GM10847 (cell line): ENCODE results near the gene CLDN22.

Experiments
- POLR2A ChIP-seq: IDR thresholded peaks from 2 replicates; pipeline ENCODE4 v1.6.1; 2011; ENCODE audit not compliant: insufficient read length; ENCODE audit errors: extremely low read depth

Gene CLDN22

DNA sequence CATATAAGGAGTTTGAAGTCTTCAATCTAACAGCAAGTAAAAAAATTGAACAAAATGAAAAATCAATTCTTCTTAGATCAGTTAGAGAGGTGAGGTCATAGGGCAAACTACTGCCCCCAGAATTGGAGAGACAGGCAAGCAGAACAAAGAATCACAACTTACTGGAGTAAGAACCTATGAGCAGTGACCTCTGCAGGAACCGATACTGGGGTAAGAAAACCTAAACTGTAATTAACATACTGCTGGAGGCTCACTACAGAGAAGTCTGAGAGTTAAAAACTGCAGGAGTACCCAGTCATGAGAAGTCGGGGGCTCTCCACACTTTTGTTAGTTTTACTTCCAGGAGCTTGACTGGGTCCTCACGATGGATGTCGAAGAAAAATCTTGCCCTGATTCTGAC is 16.0 kb downstream of the CLDN22 start:
- no peak for TF ChIP-seq POLR2A

DNA sequence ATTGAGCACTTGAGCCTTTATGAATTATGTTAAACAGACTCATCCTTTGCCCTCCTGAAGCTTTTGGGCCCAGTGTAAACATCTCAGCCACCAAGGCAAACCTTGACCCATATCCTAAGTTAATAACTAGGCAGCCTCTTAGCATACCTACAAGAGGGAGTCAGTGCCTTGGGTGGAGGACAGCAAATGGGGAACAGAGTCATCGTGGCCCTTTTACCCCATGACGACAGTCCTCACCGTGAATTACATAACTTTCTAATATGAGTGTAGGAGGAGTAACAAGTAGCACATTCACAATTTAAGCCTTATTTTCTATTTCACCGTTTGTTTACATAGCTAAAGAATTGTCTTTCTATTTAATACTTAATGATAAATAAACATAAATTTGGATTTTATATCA is 16.8 kb downstream of the CLDN22 start:
- TF ChIP-seq POLR2A = no peak

DNA sequence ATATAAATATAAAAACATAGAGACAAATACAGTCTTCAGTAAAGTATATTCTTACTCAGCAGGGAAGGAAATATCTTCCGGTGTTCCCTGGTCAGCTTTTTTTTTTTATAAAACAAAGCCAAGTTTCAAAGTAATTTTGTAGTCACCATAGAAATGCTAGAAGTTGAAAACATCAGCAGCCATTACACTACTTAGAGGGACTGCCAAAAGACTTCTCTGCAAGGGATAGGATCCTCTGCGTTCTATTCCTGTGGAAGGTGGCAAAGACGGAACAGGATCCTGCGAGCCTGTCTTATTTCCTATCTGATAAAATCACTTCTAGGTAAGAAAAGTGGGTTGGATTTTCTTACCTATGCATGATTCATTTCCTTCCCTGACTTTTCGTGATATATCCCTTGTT is 19.4 kb downstream of the CLDN22 start:
- no peak for TF ChIP-seq POLR2A

DNA sequence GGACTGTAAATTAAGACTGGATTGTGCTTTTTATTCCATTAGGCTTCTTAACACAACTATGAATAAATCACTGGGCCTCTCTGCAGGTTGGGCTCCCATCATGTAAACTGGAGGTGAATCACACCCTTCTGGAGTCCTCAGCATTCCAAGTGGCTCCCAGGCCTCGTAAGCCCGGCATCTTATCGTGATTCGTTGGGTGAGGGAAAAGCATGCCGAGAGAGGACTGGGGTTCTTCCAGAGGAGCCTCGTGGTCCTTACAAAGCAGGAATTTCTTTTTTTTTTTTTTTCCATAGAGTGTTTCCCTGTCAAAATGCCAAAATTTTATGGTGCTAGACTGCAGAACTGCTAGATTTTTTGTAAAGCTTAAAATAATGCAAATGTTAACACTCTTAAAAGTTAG is 20.0 kb downstream of the CLDN22 start:
- no peak for TF ChIP-seq POLR2A

DNA sequence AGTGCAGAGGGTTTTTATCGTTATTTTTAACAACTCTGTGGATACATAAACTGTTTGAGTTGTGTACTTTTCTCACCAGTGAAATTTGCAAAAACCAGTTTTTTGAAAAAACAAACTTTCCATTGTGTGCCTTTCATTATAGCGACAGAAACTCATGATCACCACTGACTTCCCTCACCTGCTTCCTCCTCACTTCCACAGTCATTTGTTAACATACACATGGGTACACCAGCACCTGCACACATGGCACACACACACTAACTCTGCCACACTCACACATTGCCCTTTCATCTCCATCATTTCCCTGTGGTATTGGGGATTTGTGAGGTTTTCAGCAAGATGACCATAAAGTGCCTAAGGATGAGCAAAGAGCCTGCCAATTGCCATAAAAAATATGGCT is 20.6 kb downstream of the CLDN22 start:
- TF ChIP-seq POLR2A = no peak

DNA sequence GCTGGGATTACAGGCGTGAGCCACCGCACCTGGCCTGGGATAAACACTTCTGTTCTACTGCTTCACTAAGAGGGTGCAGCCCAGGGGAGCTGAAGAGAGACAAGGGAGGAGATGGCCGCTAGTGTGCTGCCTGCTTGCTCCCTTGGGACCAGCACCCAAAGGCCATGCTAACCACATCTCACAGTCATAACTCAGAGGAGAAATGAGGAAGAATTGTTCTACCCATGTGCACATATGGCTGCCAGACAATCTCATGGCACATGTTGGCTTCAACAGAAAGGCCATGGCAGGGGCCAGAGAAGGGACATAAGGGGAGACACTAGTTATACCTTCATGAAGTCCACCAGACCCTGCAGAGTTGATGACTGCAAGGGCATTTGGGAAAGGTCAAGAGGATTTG is 22.4 kb downstream of the CLDN22 start:
- no peak for TF ChIP-seq POLR2A

DNA sequence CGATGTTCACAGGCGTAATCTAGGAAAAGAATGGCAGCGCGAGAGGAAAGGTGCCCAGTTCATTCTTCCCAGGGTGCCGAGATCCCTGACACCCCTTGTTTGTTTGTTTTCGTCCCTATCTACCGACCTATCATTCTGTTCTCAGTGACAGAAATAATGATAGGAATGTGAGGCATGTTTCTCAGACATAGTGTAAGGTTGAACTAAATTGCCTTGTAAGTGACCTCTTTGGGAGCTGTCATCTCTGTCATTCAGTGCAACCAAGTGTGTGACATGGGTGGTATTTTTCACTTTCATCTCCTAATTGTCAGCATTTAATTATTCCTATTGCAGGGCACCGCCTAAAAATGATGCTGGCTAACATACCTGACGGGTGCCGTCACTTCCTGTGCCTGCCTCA is 24.4 kb downstream of the CLDN22 start:
- no peak for TF ChIP-seq POLR2A

DNA sequence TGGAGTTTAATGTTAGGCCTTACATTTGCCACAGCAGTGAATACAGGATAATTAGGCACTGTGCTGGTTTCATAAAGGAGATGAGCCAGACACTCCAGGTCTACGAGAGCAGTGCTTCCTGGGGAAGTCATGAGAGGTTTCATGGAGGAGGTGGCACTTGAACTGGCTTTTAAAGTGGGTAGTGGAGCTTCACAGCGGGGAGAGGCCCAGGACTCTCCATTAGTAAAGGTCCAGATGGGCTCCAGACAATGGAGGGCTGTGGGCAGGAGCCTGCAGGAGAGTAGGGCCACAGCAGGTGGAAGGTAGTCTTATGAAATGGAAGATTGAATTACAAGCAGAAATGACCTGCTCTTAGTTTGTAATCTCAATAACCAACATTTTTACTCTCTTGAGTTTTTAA is 29.0 kb downstream of the CLDN22 start:
- no peak for TF ChIP-seq POLR2A

DNA sequence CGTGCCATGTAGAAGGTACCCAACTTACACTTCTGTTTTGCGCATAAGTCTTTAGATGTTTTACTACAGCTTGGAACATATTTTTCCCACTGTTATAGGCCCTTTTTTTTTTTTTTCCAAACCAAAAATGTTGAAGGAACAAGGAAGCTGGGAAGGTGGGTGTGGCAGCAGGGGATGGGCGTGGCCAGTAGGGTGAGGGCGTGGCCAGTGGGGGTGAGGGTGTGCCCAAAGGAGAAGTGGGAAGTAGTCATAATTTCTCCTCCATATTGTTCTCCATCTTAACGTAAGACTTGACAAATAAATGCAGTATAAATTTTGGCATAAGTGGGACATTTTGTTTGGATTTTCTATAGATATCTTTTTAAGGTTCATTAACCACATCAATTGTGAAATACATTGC is 30.4 kb downstream of the CLDN22 start:
- TF ChIP-seq POLR2A = no peak

DNA sequence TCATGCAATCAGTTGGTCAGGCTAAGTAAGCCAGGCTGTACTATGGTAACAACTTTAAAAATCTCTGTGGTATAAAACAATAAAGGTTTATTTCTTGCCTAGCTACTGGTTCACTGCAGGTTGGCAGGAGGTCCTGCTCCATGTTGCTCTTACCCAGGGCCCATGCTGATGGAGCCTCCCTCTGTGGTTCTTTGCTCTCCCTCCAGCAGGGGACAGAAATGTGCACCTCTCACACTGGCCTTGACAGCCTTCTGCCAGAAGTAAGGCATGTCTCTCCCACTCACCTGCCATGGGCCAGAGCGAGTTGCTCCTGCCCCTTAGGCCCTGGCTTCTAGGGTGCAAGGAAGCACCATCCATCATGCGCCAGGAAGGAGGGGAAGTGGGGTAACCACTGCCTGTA is 31.1 kb downstream of the CLDN22 start:
- no peak for TF ChIP-seq POLR2A

DNA sequence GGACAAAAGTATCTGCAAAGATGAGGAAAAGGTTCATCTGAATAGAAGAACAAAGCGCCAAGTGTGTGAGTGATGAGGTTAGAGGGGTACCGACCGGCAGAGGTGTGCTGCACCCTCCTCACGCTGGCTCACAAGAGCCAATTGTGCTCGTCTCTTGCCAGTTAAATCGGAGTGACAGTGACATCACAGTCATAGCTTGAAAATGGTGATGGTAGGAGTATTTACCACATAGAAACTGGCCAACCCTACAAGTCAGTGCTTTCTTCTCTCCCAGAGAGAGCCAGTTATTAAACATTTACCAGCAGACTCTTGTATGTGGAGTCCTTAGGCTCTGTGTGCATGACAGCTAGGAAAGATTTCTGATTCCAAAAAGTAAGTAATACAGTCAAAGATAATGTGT is 32.4 kb downstream of the CLDN22 start:
- no peak for TF ChIP-seq POLR2A

DNA sequence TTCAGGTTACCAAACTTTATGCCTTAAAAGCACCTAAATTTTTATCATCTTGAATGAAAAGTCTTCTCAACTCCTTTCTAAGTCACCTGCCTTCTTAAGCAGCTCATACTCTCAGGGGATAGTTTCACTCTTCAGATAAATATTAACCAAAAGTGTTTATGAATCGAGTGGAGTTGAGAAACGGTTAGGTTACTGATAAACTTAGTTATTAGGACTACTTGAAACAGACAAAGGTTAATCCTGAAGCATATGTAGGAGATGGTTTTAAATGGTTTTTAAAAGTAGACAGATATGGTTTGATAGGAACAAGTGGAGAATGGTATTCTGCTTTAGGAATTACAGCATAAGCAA is 32.8 kb downstream of the CLDN22 start:
- TF ChIP-seq POLR2A = no peak

DNA sequence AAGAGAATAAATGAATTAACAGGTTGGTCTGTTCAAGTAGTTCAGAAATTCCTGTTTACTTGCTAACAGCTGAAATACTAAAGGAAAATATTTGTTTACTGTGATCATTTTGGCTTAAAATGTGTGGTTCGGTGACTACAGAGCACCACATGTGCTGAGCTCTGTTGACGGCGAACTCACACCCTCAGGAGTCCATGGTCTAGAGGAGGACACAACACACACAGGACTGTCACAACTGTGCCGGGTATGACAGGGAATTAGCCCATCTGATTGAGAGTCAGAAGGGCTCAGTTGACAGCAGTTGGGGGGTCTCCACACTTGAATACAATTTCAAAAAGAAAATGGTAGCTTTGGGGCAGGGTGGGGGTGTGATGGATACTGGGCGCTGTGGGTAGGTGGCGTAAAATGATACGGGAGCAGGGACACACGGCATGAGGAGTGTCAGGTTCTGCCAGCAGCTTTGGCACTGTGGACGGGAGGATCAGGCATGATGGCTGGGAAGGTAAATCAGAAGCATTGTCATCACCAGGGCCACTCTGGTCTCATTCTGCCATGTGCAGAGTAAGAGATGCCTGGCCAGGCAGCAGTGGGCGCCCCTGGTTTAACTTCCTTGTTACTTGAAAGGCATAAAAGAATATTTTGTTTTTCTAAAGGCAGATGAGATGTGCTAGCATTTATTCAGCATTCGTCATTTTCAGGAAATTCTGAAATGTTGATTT is 33.3 kb downstream of the CLDN22 start:
- no peak for TF ChIP-seq POLR2A

DNA sequence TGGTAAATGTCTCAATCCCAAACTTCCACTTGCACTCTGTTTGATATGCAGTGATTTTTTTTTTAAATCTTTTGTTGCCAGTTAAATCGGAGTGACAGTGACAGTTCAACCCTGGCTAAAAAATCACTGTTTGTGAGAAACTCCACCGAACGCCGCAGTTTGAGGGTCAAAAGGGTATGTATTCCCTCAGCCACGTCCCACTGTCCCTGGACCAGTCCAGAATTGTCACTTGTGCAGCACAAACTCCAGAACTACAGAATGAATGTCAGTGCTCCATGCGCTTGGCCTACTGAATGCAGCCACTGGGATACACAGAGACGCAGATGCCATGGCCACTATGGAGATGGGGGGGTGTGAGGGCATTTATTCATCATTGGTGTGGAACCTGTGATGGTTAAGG is 34.2 kb downstream of the CLDN22 start:
- no peak for TF ChIP-seq POLR2A

DNA sequence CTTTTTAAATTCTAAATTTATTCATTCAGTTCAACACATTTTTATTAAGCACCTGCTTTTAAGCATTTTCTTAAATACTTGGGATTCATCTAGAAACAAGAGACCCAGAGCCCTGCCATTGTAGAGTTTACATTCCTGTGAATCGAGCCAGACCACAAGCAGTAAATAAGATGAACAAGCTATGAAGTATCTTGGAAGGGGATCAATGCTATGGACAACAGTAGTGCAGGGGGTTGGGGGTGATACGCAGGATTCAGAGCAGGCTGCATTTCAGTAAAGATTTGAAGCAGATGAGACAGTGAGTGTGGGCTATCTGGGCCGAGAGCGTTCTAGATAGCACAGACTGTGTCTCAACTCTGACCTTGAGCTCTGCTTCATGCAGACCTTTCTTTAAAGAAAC is 35.1 kb downstream of the CLDN22 start:
- TF ChIP-seq POLR2A = no peak

DNA sequence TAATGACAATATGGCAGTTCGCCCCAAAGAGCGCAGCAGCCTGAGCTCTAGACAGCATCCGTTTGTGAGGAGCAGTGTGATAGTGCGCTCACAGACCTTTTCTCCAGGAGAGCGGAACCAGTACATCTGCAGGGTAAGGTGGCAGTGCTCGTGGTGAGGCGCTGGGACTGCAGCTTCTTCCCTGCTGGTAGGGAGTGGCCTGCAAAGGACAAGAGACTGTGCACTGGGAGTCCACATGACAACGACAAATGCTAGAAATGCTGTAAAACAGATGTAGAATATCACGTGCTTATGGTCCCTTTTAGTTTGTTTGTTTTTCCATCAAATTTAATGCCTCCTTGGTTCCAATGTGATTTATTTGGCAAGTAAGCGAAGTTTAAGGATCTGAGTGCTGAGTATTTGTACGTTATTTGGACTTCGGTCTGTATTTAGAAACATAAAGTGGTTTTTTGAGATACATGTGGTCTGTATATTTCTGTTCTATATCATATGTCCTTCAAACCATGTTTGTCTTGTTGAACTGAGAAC is 35.8 kb downstream of the CLDN22 start:
- no peak for TF ChIP-seq POLR2A

DNA sequence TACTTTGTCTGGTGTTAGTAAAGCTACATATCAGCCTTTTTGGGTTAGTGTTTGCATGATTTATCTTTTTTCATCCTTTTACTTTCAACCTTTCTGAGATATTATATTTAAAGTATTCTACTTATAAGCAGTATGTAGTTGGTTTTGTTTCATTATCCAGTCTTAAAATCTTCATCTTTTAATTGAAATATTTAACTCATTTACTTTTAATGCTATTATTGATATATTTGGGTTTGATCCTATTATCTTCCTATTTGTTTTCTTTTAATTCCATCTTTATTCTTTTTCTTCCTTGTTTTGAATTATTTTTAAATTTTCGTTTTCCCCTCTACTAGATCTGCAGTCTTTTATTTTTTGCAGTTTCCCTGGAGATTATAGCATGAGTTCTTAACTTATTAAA is 44.0 kb downstream of the CLDN22 start:
- TF ChIP-seq POLR2A = no peak
